Hepatocyte (in vitro differentiated cells): ENCODE data around the gene ARL2. TPM values are rescaled to one million over a fixed set of nuclear protein-coding genes. Genes with fewer than 3 reads are reported as not detected.

Experiments used
- DNase-seq: peaks from one replicate; pipeline ENCODE4 v3.0.0-alpha.2; 2016; ENCODE audit warnings: low spot score
- H2AFZ ChIP-seq: fragments of 200-600 bp; sonication (generic); 2 replicates; pipeline ENCODE4 v1.6.0; 2016; ENCODE audit warnings: antibody characterized with exemption, mild to moderate bottlenecking
- H3K27ac ChIP-seq: fragments of 200-600 bp; sonication (generic); 2 replicates; pipeline ENCODE4 v1.5.1; 2016; ENCODE audit warnings: mild to moderate bottlenecking
- H3K27me3 ChIP-seq: fragments of 200-600 bp; sonication (generic); 2 replicates; pipeline ENCODE4 v1.6.1; 2016
- H3K36me3 ChIP-seq: fragments of 200-600 bp; sonication (generic); replicated peaks from 2 replicates; pipeline ENCODE4 v1.5.1; 2016; ENCODE audit warnings: low read depth; ENCODE audit not compliant: insufficient read depth
- H3K4me1 ChIP-seq: fragments of 200-600 bp; sonication (generic); 2 replicates; pipeline ENCODE4 v1.5.1; 2016; ENCODE audit warnings: mild to moderate bottlenecking, moderate library complexity; ENCODE audit not compliant: insufficient read depth
- H3K4me2 ChIP-seq: fragments of 200-600 bp; sonication (generic); 2 replicates; pipeline ENCODE4 v1.6.0; 2016
- H3K4me3 ChIP-seq: fragments of 200-600 bp; sonication (generic); 2 replicates; pipeline ENCODE4 v1.5.1; 2016; ENCODE audit warnings: mild to moderate bottlenecking
- H3K79me2 ChIP-seq: fragments of 200-600 bp; sonication (generic); 2 replicates; pipeline ENCODE4 v1.6.0; 2017; ENCODE audit warnings: mild to moderate bottlenecking
- H3K9me2 ChIP-seq: fragments of 200-600 bp; sonication (generic); replicated peaks from 2 replicates; pipeline ENCODE4 v1.6.0; 2017; ENCODE audit warnings: mild to moderate bottlenecking; ENCODE audit not compliant: insufficient read depth
- H3K9me3 ChIP-seq: fragments of 200-600 bp; sonication (generic); 2 replicates; pipeline ENCODE4 v1.5.1; 2016; ENCODE audit warnings: low read depth, mild to moderate bottlenecking
- H4K20me1 ChIP-seq: fragments of 200-600 bp; sonication (generic); 2 replicates; pipeline ENCODE4 v1.6.0; 2016; ENCODE audit warnings: mild to moderate bottlenecking; ENCODE audit not compliant: insufficient read depth, poor library complexity, severe bottlenecking
- CTCF ChIP-seq: fragments of 200-600 bp; sonication (generic); IDR thresholded peaks from 2 replicates; pipeline ENCODE4 v1.5.1; 2016; ENCODE audit warnings: antibody characterized with exemption, mild to moderate bottlenecking; ENCODE audit not compliant: poor library complexity
- EZH2 ChIP-seq: fragments of 200-600 bp; sonication (generic); IDR thresholded peaks from 2 replicates; pipeline ENCODE4 v1.6.1; 2016; ENCODE audit warnings: antibody characterized with exemption, mild to moderate bottlenecking, borderline replicate concordance
- EZH2phosphoT487 ChIP-seq: fragments of 200-600 bp; sonication (generic); IDR thresholded peaks from one replicate; pipeline ENCODE4 v1.6.1; 2018; ENCODE audit warnings: antibody characterized with exemption, mild to moderate bottlenecking, low read depth, moderate library complexity; ENCODE audit not compliant: unreplicated experiment, severe bottlenecking
- WGBS: methylation state at CpG from one replicate; pipeline ENCODE4 v1.1.6; 2016; ENCODE audit warnings: low lambda C conversion rate; ENCODE audit errors: missing lambda C conversion rate; 5-methylcytosine and 5-hydroxymethylcytosine counted together
- polyA plus RNA-seq: library from polyadenylated mRNA; unstranded; fragments of >200 nt; fragmentation: Nextera tagmentation; extraction: Ambion mirVana; gene quantifications from 2 replicates; pipeline ENCODE4 v1.2.1, GENCODE V29; 2016
- total RNA-seq: library from RNA; depleted of rRNA; stranded (reverse); fragments of >200 nt; gene quantifications from 2 replicates; pipeline ENCODE4 v1.2.3, GENCODE V29; 2014

Gene ARL2
- total and polyA plus RNA-seq, 2 experiments from 2014 or later = 69.1 to 126 TPM

- H3K9me2 ChIP-seq = no peaks in the 10 kb centered on the region
- TF ChIP-seq EZH2phosphoT487 (no peak), CTCF (no peak), EZH2 (no peak)
- no peak overlapping the region for H3K4me2 ChIP-seq
- H3K79me2 ChIP-seq = no peaks in the 10 kb centered on the region
- H3K4me1 ChIP-seq = no peaks in the 10 kb centered on the region
- WGBS = 96% methylated on average over 8 of the region's 8 CpGs
- no peaks in the 10 kb centered on the region for H3K9me3 ChIP-seq
- no peaks in the 10 kb centered on the region for H3K27me3 ChIP-seq
- no peak for DNase-seq
- no peaks in the 10 kb centered on the region for H3K36me3 ChIP-seq
- no peak overlapping the region for H2AFZ ChIP-seq
- H3K4me3 ChIP-seq = no peak overlapping the region
- no peaks in the 10 kb centered on the region for H4K20me1 ChIP-seq
- no peak overlapping the region for H3K27ac ChIP-seq
These were observed 43.2 kb upstream of the ARL2 start for GRCh38 chr11:64970731-64971151.

GRCh38 chr11:64971421-64972233 is 42.3 kb upstream of the ARL2 start, which contains the start of gene MAJIN:
TSS of gene MAJIN (minus strand) at chr11:64972108. CDS start at chr11:64959405, 12,703 bp downstream.
- no peaks in the 10 kb centered on the region for H3K79me2 ChIP-seq
- no peak within 1 kb of the TSS for H3K27ac ChIP-seq
- H2AFZ ChIP-seq = no peak within 1 kb of the TSS
- no peak within 1 kb of the TSS for H3K4me2 ChIP-seq
- no peaks in the 10 kb centered on the region for H3K9me3 ChIP-seq
- no peaks in the 10 kb centered on the region for H3K36me3 ChIP-seq
- TF ChIP-seq CTCF = no peak
- WGBS = 71% methylated on average over 58 of the region's 69 CpGs
- H3K4me3 ChIP-seq = no peak within 1 kb of the TSS
- no peaks in the 10 kb centered on the region for H4K20me1 ChIP-seq
- no peaks in the 10 kb centered on the region for H3K4me1 ChIP-seq
- no peaks in the 10 kb centered on the region for H3K9me2 ChIP-seq
- H3K27me3 ChIP-seq = no peaks in the 10 kb centered on the region
- peak; percentile 39 for DNase-seq

- Histone ChIP-seq H3K4me2 (no peak overlapping the region), H3K9me2 (no peaks in the 10 kb centered on the region), H3K79me2 (no peaks in the 10 kb centered on the region), H2AFZ (no peak overlapping the region), H3K36me3 (no peaks in the 10 kb centered on the region), H3K27me3 (no peaks in the 10 kb centered on the region), H3K4me1 (no peaks in the 10 kb centered on the region), H4K20me1 (no peaks in the 10 kb centered on the region), H3K27ac (no peak overlapping the region), H3K9me3 (no peaks in the 10 kb centered on the region), H3K4me3 (no peak overlapping the region)
- no peak for DNase-seq
- 81% methylated on average over 5 of the region's 5 CpGs for WGBS
- TF ChIP-seq CTCF (no peak), EZH2phosphoT487 (no peak), EZH2 (no peak)
These were observed 39.8 kb upstream of the ARL2 start for GRCh38 chr11:64974124-64974523.
